ENCODE measurements around the gene IL18R1. TPM values are rescaled to one million over a fixed set of nuclear protein-coding genes. Genes with fewer than 3 reads are reported as not detected.

The IL18R1 gene
- total RNA-seq, 1 donor from 2014 or later = 1.9 TPM

GRCh38 chr2:102385522-102385921, 29.9 kb downstream of the IL18R1 start:
- Histone ChIP-seq H3K4me3 (no peak overlapping the region), H3K36me3 (no peaks in the 10 kb centered on the region), H3K4me1 (no peaks in the 10 kb centered on the region), H3K27ac (no peak overlapping the region), H3K9me3 (peaks cover 0 to 22% of the 10 kb centered on the region in 2 donors), H3K27me3 (no peaks in the 10 kb centered on the region)
- DNase-seq (ENCODE audit: low spot score in 2 of 2) = no peak
- TF ChIP-seq CTCF (IDR thresholded peaks at IDR 0.05) = no peak
- intact Hi-C loops (cut with DNase I) = no loop called here

GRCh38 chr2:102386004-102386403, 30.4 kb downstream of the IL18R1 start:
- Histone ChIP-seq H3K36me3 (no peaks in the 10 kb centered on the region), H3K9me3 (peaks cover 0 to 22% of the 10 kb centered on the region in 2 donors), H3K27ac (no peak overlapping the region), H3K4me1 (no peaks in the 10 kb centered on the region), H3K4me3 (no peak overlapping the region), H3K27me3 (no peaks in the 10 kb centered on the region)
- TF ChIP-seq CTCF (IDR thresholded peaks at IDR 0.05) = no peak
- DNase-seq (ENCODE audit: low spot score in 2 of 2) = no peak
- intact Hi-C loops (cut with DNase I) = no loop called here

- no peak overlapping the region for H3K4me3 ChIP-seq
- no peaks in the 10 kb centered on the region for H3K36me3 ChIP-seq
- H3K27me3 ChIP-seq = no peaks in the 10 kb centered on the region
- intact Hi-C loops (cut with DNase I) = no loop called here
- TF ChIP-seq CTCF (IDR thresholded peaks at IDR 0.05) = no peak
- H3K27ac ChIP-seq = no peak overlapping the region
- no peaks in the 10 kb centered on the region for H3K4me1 ChIP-seq
- H3K9me3 ChIP-seq = peaks cover 0 to 22% of the 10 kb centered on the region in 2 donors
- DNase-seq (ENCODE audit: low spot score in 2 of 2) = no peak
These were observed 31.4 kb downstream of the IL18R1 start for GRCh38 chr2:102386867-102387541.

- Histone ChIP-seq H3K4me3 (no peak overlapping the region), H3K27me3 (no peaks in the 10 kb centered on the region), H3K36me3 (no peaks in the 10 kb centered on the region), H3K27ac (no peak overlapping the region), H3K4me1 (no peaks in the 10 kb centered on the region), H3K9me3 (peaks cover 0 to 16% of the 10 kb centered on the region in 2 donors)
- DNase-seq (ENCODE audit: low spot score in 2 of 2) = no peak
- TF ChIP-seq CTCF (IDR thresholded peaks at IDR 0.05) = no peak
- intact Hi-C loops (cut with DNase I) = no loop called here
These were observed 32.4 kb downstream of the IL18R1 start for GRCh38 chr2:102387763-102388546.

GRCh38 chr2:102391565-102391964, 36.0 kb downstream of the IL18R1 start:
- Histone ChIP-seq H3K4me1 (no peaks in the 10 kb centered on the region), H3K36me3 (no peaks in the 10 kb centered on the region), H3K4me3 (no peak overlapping the region), H3K9me3 (no peaks in the 10 kb centered on the region), H3K27me3 (no peaks in the 10 kb centered on the region), H3K27ac (no peak overlapping the region)
- no peak for DNase-seq (ENCODE audit: low spot score in 2 of 2)
- no peak for TF ChIP-seq CTCF (IDR thresholded peaks at IDR 0.05)
- intact Hi-C loops (cut with DNase I) = no loop called here
